NCI-H2196 treated with DMSO at 0.1 percent for 48 hours (cell line): ENCODE data around the gene SCARB2.

Source experiments
- DNase-seq: peaks from one replicate; lab custom pipeline; 2025; ENCODE audit not compliant: unreplicated experiment; lab: John Stamatoyannopoulos, UW

The SCARB2 gene

GRCh38 chr4:76199664-76200211, 13.9 kb downstream of the SCARB2 start:
- DNase-seq: no peak

GRCh38 chr4:76198411-76199237, 15.0 kb downstream of the SCARB2 start:
- peak; percentile 43 for DNase-seq

DNA sequence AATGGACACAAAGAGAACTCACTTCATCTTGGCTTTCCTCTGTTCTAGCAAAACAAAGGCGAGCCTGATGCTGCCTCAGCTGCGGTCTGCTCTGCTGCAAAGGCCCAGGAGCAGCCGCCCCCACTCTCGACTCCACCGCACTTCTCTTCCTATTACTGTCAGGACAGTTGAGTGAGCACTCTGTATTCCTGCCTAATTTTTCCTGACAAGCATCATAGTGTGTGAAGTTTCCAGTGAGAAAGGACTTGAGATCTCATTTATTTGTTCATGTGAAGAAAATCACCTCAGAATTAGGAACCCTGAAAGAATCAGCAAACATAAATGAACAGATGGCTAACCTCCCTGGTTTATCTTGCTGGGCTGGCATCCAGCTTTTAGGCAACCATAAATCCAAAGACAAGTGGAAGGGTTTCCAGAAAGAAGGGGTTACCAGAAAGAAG, 15.6 kb downstream of the SCARB2 start:
- no peak for DNase-seq

DNA sequence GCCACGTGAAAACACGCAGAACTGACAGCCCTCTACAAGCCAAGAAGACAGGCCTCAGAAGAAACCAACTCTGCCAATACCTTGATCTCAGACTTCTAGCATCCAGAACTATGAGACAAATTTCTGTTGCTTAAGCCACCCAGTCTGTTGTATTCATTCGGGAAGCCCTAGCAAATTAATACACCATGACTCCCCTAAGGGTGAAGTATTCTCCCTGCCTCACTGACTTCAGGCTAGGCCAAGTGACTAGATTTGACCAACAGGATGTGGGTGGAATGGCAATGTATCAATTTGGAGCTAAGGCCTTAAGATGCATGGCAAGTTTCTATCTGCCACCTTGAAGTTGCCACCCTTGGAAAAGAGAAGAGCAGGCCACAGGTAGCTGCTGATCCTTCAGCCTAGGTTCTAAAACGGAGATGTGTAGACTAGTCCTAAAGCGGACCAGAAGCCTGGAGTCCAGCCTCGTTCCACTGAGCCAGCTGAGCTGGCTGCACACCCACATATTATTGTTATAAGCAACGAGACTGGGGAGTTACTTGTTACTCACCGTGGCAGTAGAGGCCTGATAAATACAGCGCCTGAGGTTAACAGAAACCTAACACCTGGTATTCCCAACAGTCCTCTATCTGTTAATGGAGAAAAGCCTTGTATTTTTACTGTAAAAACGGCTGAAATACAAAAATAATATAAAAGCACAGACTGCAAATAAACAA, 16.4 kb downstream of the SCARB2 start:
- DNase-seq: no peak

GRCh38 chr4:76196376-76196775, 17.2 kb downstream of the SCARB2 start:
- DNase-seq: no peak

GRCh38 chr4:76195326-76195725, 18.3 kb downstream of the SCARB2 start:
- no peak for DNase-seq

GRCh38 chr4:76194325-76194724, 19.3 kb downstream of the SCARB2 start:
- DNase-seq: no peak

GRCh38 chr4:76192236-76192635, 21.4 kb downstream of the SCARB2 start:
- no peak for DNase-seq

- DNase-seq: no peak
Observed at GRCh38 chr4:76188557-76188956, 25.1 kb downstream of the SCARB2 start.

GRCh38 chr4:76188149-76188548, 25.5 kb downstream of the SCARB2 start:
- DNase-seq: no peak

DNA sequence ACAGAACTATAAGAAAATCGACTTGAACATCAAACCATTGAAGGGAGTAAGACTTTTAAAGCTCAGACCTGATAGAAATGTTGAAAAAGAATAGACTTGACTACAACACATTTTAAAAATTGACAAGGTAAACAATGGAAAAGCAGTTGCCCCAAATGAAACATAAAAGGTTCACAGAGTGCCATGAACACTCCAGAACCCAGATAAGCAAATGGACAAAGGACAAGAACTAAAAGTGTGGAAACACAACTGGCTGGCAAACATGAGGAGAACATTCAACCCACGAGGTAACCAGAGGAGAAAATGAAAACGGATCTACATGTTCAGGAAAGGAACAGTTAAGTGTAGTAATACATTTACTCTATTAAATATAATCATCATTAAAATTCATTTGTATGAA, 26.5 kb downstream of the SCARB2 start:
- DNase-seq: no peak

DNA sequence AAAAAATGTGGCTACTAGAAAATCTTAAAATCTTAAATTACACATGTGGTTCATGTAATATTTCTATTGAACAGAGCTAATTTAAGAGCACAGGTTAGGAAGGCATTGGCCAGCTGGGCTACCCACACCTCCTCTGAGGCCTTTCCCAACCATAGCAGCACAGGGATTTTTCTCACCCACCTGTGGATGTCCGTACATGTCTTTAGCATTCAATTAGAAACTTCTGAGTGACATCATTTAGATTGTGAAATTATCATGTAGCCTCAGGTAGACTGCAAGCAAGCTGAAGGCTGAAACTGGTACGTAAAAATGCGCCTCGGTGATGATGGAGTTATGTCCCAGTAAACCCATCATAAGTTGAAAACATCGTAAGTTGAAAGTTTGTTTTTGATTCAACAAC, 31.2 kb downstream of the SCARB2 start:
- no peak for DNase-seq

GRCh38 chr4:76179398-76180318, 34.0 kb downstream of the SCARB2 start:
- peak; percentile 38 for DNase-seq

DNA sequence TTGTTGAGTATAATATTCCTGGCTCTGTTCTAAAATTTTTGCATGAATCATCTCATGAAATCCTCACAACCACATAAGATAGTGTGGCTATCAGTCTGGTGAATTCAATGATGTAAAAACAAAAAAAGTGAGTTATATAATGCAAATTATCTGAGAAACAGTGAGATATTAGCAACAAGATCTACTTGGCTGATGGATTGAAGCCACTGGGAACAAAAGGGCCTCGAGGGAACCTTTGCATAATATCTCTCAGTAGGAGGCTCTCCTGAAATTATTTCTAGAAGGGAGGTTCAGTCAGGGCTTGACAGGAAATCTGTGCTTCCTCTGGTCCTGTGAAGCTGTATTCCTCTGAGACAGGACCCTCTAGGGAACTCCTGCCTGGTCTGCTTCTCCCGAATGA, 35.3 kb downstream of the SCARB2 start:
- no peak for DNase-seq

DNA sequence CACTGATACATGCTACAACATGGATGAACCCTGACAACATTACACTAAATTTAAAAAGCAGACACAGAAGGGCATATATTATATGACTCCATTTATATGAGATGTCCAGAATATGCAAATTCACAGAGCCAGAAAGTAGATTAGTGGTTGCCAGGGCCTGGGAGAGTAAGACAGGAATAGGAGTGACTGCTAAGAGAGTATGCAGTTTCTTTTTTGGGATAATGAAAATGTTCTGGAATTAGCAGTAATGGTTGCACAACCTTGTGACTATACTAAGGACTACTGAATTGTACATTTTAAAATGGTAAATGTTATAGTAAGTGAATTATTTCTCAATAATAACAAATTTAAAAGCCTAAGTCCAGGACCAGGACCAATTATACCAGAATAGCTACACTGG, 35.9 kb downstream of the SCARB2 start:
- DNase-seq: no peak

GRCh38 chr4:76175336-76175735, 38.3 kb downstream of the SCARB2 start:
- no peak for DNase-seq

GRCh38 chr4:76174216-76174615, 39.4 kb downstream of the SCARB2 start:
- no peak for DNase-seq

DNA sequence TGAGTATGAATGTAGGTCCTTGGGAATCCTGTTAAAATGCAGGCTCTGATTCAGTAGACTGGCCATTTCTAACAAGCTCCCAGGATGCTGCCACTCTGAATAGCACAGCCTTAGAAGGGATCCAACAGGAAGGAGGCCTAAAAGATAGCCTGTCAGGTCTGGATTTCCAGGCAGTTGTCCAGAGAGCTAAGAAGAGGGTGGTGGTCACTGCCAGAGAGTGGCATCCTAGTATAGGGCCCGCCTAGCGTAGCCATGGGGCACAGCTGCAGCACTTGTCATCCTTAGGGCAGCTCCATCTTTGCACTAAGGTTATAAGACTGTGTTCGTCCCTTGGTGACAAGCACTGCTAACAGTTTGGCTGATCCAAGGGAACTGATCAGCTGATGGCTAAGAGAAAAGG, 44.9 kb downstream of the SCARB2 start:
- DNase-seq: no peak

DNA sequence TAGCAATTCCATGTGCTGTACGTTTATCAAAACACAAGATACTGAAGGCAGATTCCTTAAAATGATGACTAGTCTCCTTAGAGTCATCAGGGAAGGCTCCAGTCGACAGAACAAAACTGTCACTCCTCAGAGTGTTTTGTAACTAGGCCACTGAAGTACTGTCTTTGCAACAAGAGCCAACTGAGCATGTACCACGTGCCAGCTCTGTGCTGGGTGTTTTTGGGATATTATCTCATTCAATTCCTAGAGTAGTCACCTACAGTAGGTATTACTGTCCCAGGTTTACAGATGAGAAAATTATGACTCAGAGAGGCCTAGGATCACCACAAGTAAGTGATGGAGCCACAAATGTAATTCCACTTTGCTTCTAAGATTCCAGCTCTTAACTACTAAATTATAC, 47.1 kb downstream of the SCARB2 start:
- DNase-seq: no peak

DNA sequence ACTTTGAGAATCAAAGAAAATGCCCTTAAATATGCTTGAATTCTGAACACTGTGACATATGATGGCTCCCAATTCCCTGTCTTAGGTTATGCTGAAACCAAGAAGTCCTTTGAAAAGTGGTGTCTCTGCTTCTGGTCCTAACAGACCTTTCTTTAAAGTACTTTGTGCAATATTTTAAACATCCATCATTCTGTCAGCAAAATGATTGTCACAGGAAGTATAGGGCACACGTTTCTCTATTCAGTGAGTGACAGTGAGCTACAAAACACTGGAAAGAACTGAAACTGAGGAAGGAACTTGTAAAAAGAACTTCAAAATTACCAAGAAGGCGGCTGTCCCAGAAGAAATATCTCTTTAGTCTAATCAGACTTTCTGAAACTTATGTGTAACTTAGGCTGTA, 53.3 kb downstream of the SCARB2 start:
- no peak for DNase-seq

GRCh38 chr4:76156635-76157034, 57.0 kb downstream of the SCARB2 start:
- no peak for DNase-seq
